HG03039 (cell line): Measurements from ENCODE around the gene CTNND2.

Experiments
- ATAC-seq: cut with Tn5 transposase; IDR thresholded peaks from one replicate; pipeline ENCODE4 v1.9.1; 2021; ENCODE audit warnings: mild to moderate bottlenecking, moderate library complexity; ENCODE audit not compliant: unreplicated experiment

The CTNND2 gene

DNA sequence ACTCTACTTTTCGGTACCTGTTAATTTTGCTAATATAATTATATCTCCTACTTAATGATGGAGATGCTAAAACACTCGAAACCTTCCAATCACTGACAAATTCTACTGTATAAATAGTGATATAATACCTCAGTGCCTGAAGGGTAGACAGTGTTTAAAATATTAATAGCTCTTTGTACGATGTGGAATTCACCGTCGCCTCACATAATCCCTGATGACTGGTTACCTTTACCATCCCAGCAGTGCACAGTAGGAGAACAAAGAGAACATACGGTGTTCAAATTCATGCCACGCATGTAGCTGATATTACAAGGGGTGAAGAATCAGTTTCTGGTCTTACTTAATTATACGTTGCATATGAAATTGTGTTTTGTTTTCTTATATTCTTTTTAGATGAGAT lies 506.7 kb downstream of the CTNND2 start:
- no peak for ATAC-seq

DNA sequence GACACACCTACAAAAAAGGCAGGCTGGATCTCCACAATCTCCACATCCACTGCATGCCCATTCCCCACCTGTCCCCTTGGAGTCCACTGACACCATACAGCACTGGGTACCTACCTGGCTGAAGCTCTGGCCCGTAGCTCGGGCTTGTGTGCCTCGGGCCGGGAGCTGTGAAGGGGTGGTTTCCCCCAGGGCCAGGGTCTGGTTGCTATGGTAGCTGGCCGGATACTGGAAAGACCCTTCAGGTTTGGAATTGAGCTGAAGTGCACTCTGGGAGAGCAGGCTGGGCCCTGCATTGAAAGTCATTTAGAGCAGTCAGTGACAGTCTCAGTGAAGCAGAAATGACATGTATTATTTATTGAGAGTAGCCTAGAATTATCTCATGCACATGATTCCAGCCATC lies 507.3 kb downstream of the CTNND2 start:
- ATAC-seq = no peak

DNA sequence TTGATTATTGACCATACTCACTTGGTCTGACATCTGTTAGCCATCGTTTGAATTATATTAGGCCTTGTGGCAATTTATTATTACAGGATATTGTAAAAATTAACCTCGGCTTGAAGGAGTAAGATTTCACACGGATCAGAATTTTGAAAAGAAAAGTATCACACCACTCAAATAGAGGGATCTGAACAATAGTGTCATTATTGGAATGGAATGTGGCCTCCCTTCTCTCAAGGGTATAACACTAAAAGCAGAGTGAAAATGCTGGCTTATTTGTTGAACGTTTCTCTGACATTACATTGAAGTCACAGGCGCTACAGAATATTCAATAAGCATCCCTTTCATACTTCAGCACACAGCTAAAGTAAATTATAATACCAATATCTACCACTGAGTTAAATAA lies 509.3 kb downstream of the CTNND2 start:
- ATAC-seq = no peak

DNA sequence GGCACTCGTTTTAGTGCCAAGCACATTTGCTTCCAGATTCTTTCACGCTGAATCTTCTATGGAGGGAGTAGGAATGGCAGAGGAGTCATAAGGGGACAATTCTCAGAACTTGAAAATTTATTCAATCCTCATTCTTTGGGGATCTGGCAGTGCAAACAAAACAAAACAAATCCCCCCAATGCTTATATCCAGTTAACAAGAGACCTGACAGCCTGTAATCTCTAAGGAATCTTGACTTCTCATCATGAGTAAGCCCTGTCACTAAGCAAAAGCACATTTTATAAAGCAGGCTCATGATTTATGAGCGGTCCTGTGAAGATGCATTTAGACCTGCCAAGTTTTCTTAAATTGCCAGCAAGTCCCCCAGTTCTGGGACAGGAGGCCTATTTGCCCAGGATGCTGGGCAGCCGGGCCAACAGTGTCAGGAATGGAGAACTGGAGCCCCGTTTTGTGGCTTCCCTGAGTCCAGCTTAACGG lies 513.9 kb downstream of the CTNND2 start:
- ATAC-seq = no peak

DNA sequence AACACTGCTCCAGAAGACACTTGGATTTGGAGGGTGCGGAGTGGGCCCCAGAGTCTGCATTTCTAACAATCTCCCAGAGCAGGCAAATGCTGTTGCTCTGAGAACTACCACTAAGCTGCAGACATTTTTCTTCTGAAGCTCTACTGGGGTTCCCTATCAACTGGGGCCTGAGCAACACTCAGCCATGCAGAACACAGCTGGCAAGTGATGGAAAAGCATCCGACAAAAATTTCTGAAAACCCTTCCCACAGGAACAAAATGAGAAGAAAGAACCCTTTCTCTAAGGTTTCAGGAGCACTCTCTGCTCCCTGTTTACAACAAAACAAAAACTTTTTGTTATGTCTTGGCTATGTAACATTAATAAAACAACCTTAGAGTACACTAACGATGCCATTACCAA lies 516.9 kb downstream of the CTNND2 start:
- no peak for ATAC-seq

DNA sequence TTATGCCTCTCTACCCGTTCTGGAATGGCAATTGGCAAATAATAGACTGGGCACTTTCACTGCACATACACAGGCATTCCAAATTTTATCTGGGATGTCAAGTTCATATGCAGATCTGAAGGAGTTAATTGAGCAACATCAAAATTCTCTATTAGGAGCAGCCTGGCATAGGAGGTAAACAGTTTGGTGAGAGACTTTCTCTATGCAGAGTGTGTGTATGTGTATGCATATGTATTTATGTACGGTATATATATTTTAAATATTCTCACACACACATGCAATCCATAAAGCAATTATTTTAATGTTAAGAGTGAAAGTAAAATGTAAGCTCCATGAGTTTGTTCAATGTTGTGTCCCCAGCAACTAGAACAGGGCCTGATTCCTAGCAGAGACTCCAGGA lies 517.8 kb downstream of the CTNND2 start:
- no peak for ATAC-seq

DNA sequence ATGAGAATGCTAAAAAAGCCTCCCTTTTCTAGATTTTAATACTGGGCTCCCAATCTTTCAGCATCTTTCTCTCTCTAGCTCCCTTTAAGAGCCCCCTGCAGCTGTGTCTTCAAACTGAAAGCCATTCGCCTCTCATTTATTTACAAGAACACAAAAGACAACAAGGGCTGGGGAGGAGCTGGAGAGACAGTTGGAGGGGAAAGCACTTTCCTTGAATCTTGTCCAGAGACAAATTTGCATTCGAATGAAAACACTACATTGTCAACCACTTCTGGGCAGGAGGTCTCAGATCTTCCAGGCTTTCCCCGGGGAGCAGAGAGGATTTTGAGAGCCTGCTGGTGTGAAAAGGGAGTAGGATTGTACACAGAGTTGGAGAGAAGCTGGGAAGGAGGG lies 518.3 kb downstream of the CTNND2 start:
- no peak for ATAC-seq

DNA sequence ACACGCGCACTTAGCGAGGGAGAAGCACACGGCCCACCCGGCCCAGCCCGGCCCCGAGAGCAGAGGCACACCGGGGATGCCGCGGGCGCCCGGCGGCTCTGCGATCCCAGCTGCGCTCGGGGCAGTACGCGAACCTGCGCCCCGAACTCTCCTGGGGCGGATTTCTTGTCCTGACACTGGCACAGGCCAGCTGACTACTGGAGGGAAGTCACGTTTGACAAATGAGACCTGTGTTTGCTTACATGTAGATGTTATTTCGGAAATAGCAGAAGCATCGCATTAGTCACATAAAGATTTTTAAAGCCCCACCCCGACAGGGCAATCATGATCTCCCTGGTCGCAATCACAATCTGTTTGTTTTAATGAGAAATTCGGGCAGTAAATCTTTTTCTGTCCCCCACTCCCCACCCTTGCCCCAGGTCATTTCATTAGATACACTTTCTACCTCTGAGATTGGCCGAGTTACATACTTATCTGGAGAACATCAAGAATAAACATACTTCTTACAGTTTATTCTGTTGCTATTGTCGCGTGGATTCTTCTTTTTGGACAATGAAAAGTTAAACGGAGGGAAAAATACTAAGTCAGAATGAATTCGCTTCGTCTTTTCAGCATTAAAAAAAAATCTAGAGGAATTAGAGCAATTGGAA lies 518.9 kb downstream of the CTNND2 start:
- ATAC-seq = no peak

DNA sequence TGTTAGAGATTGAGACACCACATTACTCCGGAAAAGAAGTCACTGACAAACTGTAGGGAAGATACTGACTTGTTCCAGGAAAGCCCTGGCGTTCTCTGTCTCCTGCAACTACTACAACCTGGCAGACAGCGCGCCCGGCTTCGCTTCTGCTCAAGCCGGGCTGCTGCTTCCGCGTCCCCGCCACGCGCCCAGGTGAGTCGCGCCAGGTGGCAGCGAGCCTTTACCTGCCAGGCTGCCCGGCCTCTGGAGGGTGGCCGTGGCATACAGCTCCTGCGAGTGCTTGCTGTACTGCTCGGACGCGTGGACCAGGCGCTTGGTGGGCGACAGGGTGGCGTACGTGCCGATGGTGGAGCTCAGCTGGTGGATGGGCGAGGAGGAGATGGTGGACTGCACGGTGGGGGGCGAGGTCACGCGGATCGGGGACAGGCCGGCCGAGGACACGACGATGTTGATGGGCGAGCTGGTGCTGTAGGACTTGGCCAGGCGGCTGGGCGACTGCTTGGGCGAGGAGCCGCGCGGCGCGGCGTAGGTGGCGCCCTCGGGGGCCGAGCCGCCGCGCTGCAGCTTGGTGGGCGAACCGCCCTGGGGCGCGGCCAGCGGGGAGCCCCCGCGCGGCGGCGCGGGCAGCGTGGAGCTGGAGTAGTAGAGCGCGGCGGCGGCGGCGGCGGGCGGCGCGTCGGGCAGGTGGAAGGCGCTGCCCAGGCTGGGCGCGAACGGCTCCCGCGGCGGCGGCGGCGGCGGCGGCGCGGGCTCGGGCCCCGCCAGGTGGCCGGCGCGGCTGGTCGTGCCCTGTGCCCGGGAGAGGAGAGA lies 519.6 kb downstream of the CTNND2 start:
- no peak for ATAC-seq

DNA sequence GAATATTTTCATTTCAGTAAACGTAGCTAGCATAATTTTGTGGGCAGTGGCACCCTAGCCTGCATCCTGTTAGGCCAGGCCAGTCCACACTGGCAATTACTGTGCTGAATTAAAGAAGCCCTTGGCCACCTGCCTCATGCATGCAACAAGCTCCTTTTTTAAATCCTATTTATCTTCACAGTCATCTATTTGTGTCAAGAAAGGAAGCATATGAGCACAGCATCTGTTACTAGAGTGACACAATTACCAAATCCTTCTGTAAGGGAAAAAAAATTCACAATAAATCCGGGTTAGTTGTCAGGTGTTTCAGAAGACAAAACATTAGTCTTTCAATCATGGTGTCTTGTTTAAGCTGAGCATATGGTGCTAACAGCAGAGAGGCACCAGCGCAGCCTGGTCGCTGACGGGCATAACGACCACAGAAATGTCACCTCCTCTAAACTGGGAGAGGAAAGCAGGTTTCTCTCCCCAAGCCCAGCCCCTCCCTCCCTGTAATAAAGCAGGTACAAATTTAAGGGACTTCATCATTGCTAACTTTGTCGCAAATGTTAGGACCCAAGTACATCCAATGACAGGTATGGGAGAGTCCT lies 520.6 kb downstream of the CTNND2 start:
- no peak for ATAC-seq

DNA sequence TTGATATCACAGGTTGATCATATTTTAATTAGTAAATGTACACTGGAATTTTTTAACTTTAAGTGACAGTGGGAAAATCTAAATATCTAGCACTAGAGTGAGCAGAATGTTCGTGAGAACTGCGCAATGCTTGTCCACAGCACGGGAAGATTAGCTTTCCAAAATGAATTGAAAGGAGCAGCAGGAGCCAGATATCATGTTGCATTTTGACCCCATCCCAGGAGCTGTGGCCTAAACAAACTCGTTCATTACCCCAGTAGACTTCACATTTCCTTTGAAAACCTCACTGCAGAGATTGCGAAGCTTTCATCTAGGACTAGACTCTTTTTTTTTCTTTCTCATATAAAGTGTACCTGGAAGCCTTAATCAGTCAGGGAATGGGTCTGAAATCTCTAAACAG lies 525.8 kb downstream of the CTNND2 start:
- no peak for ATAC-seq

DNA sequence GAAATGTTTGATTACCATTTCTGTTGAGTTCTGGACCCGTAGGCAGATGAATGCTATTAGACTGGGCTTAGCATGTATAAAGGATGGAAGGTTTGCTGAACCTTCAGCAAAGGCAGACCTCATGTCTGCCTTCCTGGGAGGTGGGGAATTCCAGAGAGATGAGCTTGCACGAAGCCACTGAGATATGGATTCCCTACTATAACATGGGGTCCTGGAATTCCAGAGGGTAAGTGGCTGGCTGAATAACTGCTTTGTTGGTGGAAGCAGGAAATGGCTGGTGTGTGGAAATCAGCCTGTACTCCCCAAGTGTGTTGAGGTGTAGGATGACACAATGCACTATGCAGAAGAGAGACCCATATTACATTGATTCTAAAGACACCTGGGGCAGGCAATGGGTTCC lies 526.4 kb downstream of the CTNND2 start:
- no peak for ATAC-seq

DNA sequence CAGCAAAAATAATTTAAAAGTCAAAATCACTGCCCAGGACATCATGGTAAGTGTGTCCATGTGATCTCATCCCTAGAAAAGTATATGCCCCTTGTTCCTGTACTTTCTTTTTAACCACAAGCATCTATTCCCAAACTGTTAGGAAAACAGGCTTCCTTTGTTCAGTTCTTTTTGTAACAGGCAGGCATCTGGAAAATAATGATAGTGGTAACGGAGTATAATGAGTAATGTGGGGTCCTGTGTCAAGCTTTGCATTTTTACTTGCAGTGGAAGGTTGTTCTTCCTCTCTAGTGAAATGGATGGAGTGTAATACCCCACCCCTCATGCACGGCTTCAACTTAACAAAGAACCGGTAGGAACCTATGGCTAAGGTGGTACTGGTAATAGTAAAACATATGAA lies 532.1 kb downstream of the CTNND2 start:
- no peak for ATAC-seq

DNA sequence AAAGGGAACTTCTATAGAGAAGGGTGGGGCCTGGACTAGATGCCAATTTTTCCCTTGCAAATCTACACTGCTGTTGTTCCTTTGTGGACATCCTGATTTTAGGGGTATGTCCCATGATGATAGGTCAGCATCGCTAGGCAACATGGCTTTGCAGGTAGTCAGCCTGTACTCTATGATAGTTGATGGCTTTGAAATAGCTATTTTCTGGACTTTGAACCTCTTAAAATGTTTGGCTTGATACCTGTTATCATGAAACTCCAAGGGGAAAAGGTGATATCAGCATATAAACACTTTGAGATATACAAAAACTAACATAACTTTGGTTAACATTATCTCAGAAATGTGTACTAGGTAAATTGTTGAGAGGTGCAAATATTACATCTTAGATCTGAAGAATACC lies 533.2 kb downstream of the CTNND2 start:
- no peak for ATAC-seq

DNA sequence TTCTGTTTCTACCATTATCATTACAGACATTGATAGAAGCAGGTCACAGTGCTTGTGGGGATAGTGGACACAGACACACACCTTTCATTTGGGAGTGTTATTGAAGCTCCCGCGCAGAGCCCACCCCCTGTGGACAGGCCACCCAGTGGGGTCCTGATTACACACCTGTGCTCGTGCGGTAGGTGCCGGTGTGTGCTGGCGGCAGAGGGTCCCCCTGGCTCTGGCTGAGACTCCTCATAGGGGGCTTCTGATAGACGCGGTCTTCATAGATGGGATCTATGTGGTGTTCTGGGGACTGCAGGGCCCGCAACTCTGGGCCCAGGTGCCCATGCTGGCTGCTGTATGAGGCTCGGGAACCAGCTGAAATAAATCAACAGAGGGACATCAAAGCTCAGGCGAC lies 539.7 kb downstream of the CTNND2 start:
- ATAC-seq = no peak

DNA sequence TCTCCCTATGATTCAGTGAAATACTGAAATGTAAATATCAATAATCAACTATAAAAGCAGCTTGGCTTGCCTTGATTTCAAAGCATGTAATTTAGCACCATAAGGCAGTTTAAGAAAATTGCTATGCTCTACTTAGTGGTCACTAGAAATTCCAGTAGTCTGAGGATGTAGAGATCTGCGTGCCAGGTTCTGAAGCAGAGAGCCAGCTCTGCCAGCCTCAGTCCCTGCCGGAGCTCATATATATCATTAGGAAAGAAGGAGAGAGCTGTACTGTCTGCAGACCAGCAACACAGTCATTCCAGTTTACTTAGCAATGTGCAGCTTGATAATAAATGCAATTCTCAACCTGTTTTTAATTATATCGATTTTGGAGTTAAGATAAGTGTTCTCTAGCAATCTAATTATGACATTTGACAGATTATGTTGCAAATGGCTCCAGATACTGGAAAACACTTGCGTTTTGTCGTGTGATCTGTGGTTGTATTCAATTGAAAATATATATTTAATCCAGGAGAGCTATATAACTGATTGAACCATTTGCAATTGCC lies 540.5 kb downstream of the CTNND2 start:
- no peak for ATAC-seq

DNA sequence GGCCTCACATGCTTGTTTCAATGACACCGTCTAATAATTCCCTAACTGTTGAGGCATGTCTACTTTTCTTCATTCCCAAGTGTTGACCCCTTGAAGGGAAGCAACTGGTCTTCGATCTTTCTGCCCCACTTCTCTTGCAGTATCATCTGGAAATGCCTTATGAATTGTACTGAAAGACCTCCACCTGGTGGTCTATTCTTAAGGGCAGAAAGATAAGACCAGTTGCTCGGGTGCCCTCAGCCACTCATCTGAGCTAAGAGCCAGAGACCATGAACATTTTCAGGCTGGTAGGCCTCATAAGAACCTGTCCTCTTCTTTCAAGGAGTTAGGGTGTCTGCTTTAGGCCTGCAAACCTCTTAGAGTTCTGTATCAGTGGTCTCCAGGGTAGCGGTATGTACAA lies 542.5 kb downstream of the CTNND2 start:
- ATAC-seq = no peak

DNA sequence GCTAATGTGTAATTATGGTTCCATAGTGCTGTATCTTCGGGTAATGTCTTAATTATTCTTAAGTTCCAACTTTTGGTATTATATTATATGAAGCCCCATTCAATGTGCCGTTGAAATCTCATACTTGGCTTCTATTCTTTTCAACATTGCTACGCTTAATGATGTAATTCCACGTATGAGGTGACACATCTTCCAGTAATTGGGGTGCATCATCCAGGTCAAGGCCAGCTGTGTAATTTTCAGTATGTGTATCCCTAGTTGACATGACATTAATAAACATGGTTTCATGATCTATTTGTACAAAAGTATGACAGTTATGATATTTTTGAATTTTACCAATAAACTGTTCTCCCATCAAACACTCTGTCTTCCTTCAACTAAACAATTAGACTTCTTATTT lies 546.3 kb downstream of the CTNND2 start:
- no peak for ATAC-seq

DNA sequence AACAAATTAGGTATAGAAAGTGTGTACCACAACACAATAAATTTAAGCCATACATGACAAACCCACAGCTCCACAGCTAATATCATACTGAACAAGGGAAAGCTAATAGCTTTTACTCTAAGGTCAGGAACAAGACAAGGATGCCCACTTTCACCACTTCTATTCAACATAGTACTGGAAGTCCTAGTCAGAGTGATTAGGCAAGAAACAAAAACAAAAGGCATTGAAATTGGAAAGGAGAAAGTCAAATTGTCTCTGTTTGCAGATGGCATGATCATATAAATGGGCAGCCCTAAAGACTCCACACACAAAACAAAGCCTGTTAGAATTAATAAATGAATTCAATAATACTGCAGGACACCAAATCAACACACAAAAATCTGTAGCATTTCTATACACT lies 548.8 kb downstream of the CTNND2 start:
- no peak for ATAC-seq

DNA sequence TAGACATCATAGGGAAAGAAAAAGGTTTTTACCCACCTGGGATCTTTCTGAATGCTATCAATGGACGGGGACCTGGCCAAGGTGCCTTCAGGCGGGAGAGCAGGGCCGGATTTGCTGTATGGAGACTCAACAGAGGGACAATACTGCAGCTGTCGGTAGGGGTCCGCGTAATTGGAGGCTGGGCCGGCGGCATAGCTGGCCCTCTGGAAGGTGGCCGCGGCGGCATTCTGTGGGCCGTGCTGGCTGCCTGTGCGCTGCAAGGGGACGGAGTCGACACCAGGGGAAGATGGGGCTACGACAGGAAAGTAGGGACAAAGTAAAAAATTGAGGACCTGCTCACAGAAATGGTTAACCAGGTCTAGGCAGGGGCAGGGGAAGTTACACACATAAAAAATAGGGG lies 557.9 kb downstream of the CTNND2 start:
- no peak for ATAC-seq

DNA sequence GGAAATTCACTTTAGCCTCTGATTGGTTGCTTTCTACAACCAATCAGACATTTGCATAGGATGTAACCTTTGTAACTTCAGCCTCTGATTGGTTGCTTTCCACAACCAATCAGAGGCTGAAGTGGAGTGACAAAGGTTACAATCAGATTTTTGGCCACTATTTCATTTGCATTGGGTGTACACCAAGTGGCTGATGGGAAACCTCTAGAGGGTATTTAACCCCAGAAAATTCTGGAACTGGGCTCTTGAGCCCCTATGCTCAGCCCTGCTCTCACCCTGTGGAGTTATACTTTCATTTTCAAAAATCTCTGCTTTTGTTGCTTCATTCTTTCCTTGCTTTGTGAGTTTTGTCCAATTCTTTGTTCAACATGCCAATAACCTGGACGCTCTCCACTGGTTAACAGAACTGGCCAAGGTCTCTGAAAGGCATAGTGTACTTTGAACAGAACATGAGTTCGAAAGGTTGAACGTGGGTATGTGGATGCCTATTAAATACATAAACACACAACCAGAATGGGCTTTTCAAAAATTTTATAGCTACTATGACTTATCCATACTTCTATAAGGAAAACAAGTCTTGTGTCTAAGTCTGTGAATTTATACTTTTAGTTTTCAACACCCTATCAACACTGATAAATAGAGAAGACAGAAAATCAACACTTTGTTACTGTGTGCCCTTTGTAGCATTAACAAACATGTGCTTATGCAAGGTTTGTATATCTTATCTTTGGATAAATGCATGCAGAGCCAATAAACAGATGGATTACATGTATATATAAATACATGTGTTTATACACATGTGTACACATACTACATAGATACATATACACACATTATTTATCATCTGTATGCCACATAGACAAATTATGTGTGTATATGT lies 568.1 kb downstream of the CTNND2 start:
- ATAC-seq = no peak
